H1 (cell line): ENCODE results near the gene PPFIBP2. TPM values are rescaled to one million over a fixed set of nuclear protein-coding genes. Genes with fewer than 3 reads are reported as not detected.

Source experiments
- CTCF ChIA-PET: fragments of 300-600 bp; sonication (Branson Sonifier 250); formaldehyde crosslinking; loops from one replicate; lab custom pipeline; 2021; ENCODE audit not compliant: partially characterized antibody; lab: Charles Lee
- POLR2A ChIA-PET: fragments of 300-600 bp; sonication (Branson Sonifier 250); formaldehyde crosslinking; loops from one replicate; lab custom pipeline; 2021; ENCODE audit warnings: inconsistent platforms; ENCODE audit not compliant: partially characterized antibody; lab: Charles Lee
- DNase-seq, 2 experiments: peaks; one replicate each; pipeline versions ENCODE4 v3.0.0 to v3.0.0-alpha.2; 2010 to 2022; ENCODE audit warnings: low spot score in 2 of 2, low read depth in 1 of 2, mixed read lengths in 1 of 2
- FAIRE-seq: peaks from 2 replicates; lab custom pipeline; 2011; peaks lifted over from hg19 to GRCh38; lab: Jason Lieb, UNC
- H2AFZ ChIP-seq: 2 replicates; pipeline ENCODE4 v1.8.1; 2012; ENCODE audit warnings: low read length, inconsistent platforms
- H2AK5ac ChIP-seq: 2 replicates; pipeline ENCODE4 v1.6.1; 2013; ENCODE audit warnings: low read depth, low read length
- H2BK120ac ChIP-seq: replicated peaks from 2 replicates; pipeline ENCODE3; 2013; ENCODE audit warnings: low read depth, low read length, inconsistent platforms
- H2BK12ac ChIP-seq: 2 replicates; pipeline ENCODE4 v1.6.1; 2013; ENCODE audit warnings: low read depth, low read length
- H2BK15ac ChIP-seq: 2 replicates; pipeline ENCODE4 v1.6.1; 2013; ENCODE audit warnings: low read length
- H2BK20ac ChIP-seq: 2 replicates; pipeline ENCODE4 v1.6.1; 2013; ENCODE audit warnings: low read length
- H2BK5ac ChIP-seq: 2 replicates; pipeline ENCODE4 v1.6.1; 2013; ENCODE audit warnings: low read depth, low read length
- H3K14ac ChIP-seq: 2 replicates; pipeline ENCODE4 v1.6.1; 2013; ENCODE audit warnings: inconsistent platforms; ENCODE audit not compliant: insufficient read length
- H3K18ac ChIP-seq: 2 replicates; pipeline ENCODE4 v1.6.1; 2013; ENCODE audit warnings: low read length; ENCODE audit errors: extremely low read depth
- H3K23ac ChIP-seq: 2 replicates; pipeline ENCODE4 v1.6.1; 2013; ENCODE audit warnings: inconsistent platforms; ENCODE audit not compliant: insufficient read length
- H3K23me2 ChIP-seq: 2 replicates; pipeline ENCODE4 v1.6.1; 2013; ENCODE audit warnings: low read depth, low read length
- H3K27ac ChIP-seq: 2 replicates; pipeline ENCODE4 v1.6.1; 2011; ENCODE audit warnings: low read depth, low read length, inconsistent platforms
- H3K27me3 ChIP-seq, 4 experiments: replicated peaks in 1 of 4; 1 replicate in 1 of 4; 2 replicates in 3 of 4; pipeline versions ENCODE4 v1.6.1 to v1.8.1; 2011 to 2013; ENCODE audit warnings: low read length in 3 of 4, mild to moderate bottlenecking in 3 of 4, inconsistent platforms in 2 of 4, mixed read lengths in 2 of 4, moderate library complexity in 1 of 4; ENCODE audit not compliant: control insufficient read depth in 3 of 4, insufficient read depth in 3 of 4; ENCODE audit errors: extremely low read depth in 1 of 4
- H3K36me3 ChIP-seq, 4 experiments: 2 replicates each; pipeline versions ENCODE4 v1.6.1 to v1.8.1; 2011 to 2013; ENCODE audit warnings: mild to moderate bottlenecking in 4 of 4, low read length in 3 of 4, moderate library complexity in 2 of 4, control low read depth in 1 of 4, inconsistent platforms in 1 of 4; ENCODE audit not compliant: insufficient read depth in 4 of 4, control insufficient read depth in 2 of 4
- H3K4ac ChIP-seq: replicated peaks from 2 replicates; pipeline ENCODE3; 2013; ENCODE audit warnings: low read length, low read depth, mixed read lengths, inconsistent platforms; ENCODE audit not compliant: insufficient read length
- H3K4me1 ChIP-seq, 4 experiments: replicated peaks in 1 of 4; 1 replicate in 1 of 4; 2 replicates in 3 of 4; pipeline versions ENCODE4 v1.6.1 to v1.8.1; 2011 to 2013; ENCODE audit warnings: low read length in 3 of 4, inconsistent platforms in 2 of 4, mixed read lengths in 1 of 4; ENCODE audit not compliant: insufficient read depth in 4 of 4, control insufficient read depth in 3 of 4
- H3K4me2 ChIP-seq, 2 experiments: 2 replicates each; pipeline versions ENCODE4 v1.6.1 to v1.8.1; 2011 to 2013; ENCODE audit warnings: low read depth in 2 of 2, low read length in 2 of 2, control low read depth in 1 of 2, inconsistent platforms in 1 of 2, mild to moderate bottlenecking in 1 of 2; ENCODE audit not compliant: insufficient read depth in 1 of 2
- H3K4me3 ChIP-seq, 4 experiments: fragments of 200-600, 300-600 bp in 1 of 4; sonication (generic), shearing (Covaris generic), sonication (Bioruptor Twin) in 1 of 4; 2 replicates each; pipeline versions ENCODE4 v1.5.1 to v1.8.1; 2011 to 2016; ENCODE audit warnings: low read length in 4 of 4, low read depth in 3 of 4, control low read depth in 2 of 4, inconsistent platforms in 2 of 4, mild to moderate bottlenecking in 2 of 4, mixed read lengths in 1 of 4, moderate library complexity in 1 of 4; ENCODE audit not compliant: insufficient read depth in 2 of 4; ENCODE audit errors: extremely low read depth in 1 of 4
- H3K56ac ChIP-seq: replicated peaks from 2 replicates; pipeline ENCODE3; 2013; ENCODE audit warnings: low read depth, mild to moderate bottlenecking, mixed read lengths, low read length, inconsistent platforms; ENCODE audit not compliant: insufficient read length
- H3K79me1 ChIP-seq: 2 replicates; pipeline ENCODE4 v1.6.1; 2013; ENCODE audit warnings: low read depth, low read length, control low read depth
- H3K79me2 ChIP-seq, 2 experiments: 2 replicates each; pipeline versions ENCODE4 v1.6.1 to v1.8.1; 2012 to 2013; ENCODE audit warnings: low read length in 2 of 2, mild to moderate bottlenecking in 2 of 2, inconsistent platforms in 1 of 2; ENCODE audit not compliant: insufficient read depth in 2 of 2, control insufficient read depth in 1 of 2
- H3K9ac ChIP-seq, 4 experiments: replicated peaks in 1 of 4; 1 replicate in 1 of 4; 2 replicates in 3 of 4; pipeline versions ENCODE4 v1.6.1 to v1.8.1; 2011 to 2013; ENCODE audit warnings: low read depth in 3 of 4, low read length in 3 of 4, control low read depth in 2 of 4, mild to moderate bottlenecking in 2 of 4, moderate library complexity in 2 of 4, inconsistent platforms in 1 of 4; ENCODE audit errors: extremely low read depth in 1 of 4
- H3K9me3 ChIP-seq, 2 experiments: 2 replicates each; pipeline versions ENCODE4 v1.6.1 to v1.8.1; 2012 to 2013; ENCODE audit warnings: mild to moderate bottlenecking in 2 of 2, moderate library complexity in 2 of 2, control low read depth in 1 of 2, inconsistent platforms in 1 of 2, low read depth in 1 of 2, low read length in 1 of 2, mixed read lengths in 1 of 2; ENCODE audit not compliant: insufficient read depth in 2 of 2
- H4K20me1 ChIP-seq, 2 experiments: replicated peaks in 1 of 2; 2 replicates each; pipeline versions ENCODE3 to v1.8.1; 2011 to 2013; ENCODE audit warnings: inconsistent platforms in 2 of 2, low read length in 2 of 2, mild to moderate bottlenecking in 1 of 2; ENCODE audit not compliant: insufficient read depth in 2 of 2, control insufficient read depth in 1 of 2
- H4K5ac ChIP-seq: 2 replicates; pipeline ENCODE4 v1.6.1; 2013; ENCODE audit warnings: low read length, low read depth, mixed read lengths, inconsistent platforms; ENCODE audit not compliant: insufficient read length
- H4K8ac ChIP-seq: 2 replicates; pipeline ENCODE4 v1.8.0; 2013; ENCODE audit warnings: mild to moderate bottlenecking, moderate library complexity, low read length, inconsistent platforms; ENCODE audit not compliant: insufficient read depth; ENCODE audit errors: extremely low read depth
- H4K91ac ChIP-seq: replicated peaks from 2 replicates; pipeline ENCODE3; 2013; ENCODE audit warnings: low read length, mixed read lengths, inconsistent platforms; ENCODE audit not compliant: insufficient read length
- CHD1 ChIP-seq: IDR thresholded peaks from 2 replicates; pipeline ENCODE4 v1.6.1; 2012; ENCODE audit warnings: low read depth, low read length, improper control_type of control experiment
- CHD2 ChIP-seq: IDR thresholded peaks from 2 replicates; pipeline ENCODE4 v1.6.1; 2012; ENCODE audit warnings: low read length, improper control_type of control experiment
- EGR1 ChIP-seq: IDR thresholded peaks from 2 replicates; pipeline ENCODE4 v1.6.1; 2011; ENCODE audit warnings: low read depth, low read length, borderline replicate concordance
- EP300 ChIP-seq, 2 experiments: IDR thresholded peaks; 1 replicate in 1 of 2; 2 replicates in 1 of 2; pipeline ENCODE4 v1.6.1; 2011 to 2012; ENCODE audit warnings: low read depth in 2 of 2, low read length in 2 of 2, mild to moderate bottlenecking in 2 of 2, borderline replicate concordance in 1 of 2, inconsistent platforms in 1 of 2, moderate library complexity in 1 of 2
- GABPA ChIP-seq: IDR thresholded peaks from 2 replicates; pipeline ENCODE4 v1.6.1; 2011; ENCODE audit warnings: mild to moderate bottlenecking, low read length, moderate library complexity, borderline replicate concordance; ENCODE audit not compliant: insufficient read depth
- JUN ChIP-seq: IDR thresholded peaks from 2 replicates; pipeline ENCODE4 v1.6.1; 2011; ENCODE audit warnings: low read depth, mild to moderate bottlenecking, improper control_type of control experiment, low read length
- NRF1 ChIP-seq: IDR thresholded peaks from 2 replicates; pipeline ENCODE4 v1.6.1; 2011; ENCODE audit warnings: mild to moderate bottlenecking, low read depth, low read length, improper control_type of control experiment
- POLR2A ChIP-seq, 2 experiments: IDR thresholded peaks; 1 replicate in 1 of 2; 2 replicates in 1 of 2; pipeline ENCODE4 v1.6.1; 2011; ENCODE audit warnings: low read depth in 2 of 2, low read length in 2 of 2, mild to moderate bottlenecking in 2 of 2; ENCODE audit errors: control extremely low read depth in 1 of 2
- POLR2AphosphoS5 ChIP-seq: IDR thresholded peaks from 2 replicates; pipeline ENCODE4 v1.6.1; 2011; ENCODE audit warnings: low read depth, low read length
- RXRA ChIP-seq: IDR thresholded peaks from 2 replicates; pipeline ENCODE4 v1.6.1; 2011; ENCODE audit warnings: low read depth, mild to moderate bottlenecking, low read length, moderate library complexity; ENCODE audit not compliant: insufficient read depth
- SIX5 ChIP-seq: IDR thresholded peaks from 2 replicates; pipeline ENCODE4 v1.6.1; 2011; ENCODE audit warnings: mild to moderate bottlenecking, low read depth, low read length
- SP2 ChIP-seq: IDR thresholded peaks from 2 replicates; pipeline ENCODE4 v1.6.1; 2012; ENCODE audit warnings: mild to moderate bottlenecking, low read length, inconsistent platforms
- SP4 ChIP-seq: IDR thresholded peaks from 2 replicates; pipeline ENCODE4 v1.6.1; 2012; ENCODE audit warnings: low read length, inconsistent platforms
- SUZ12 ChIP-seq: fragments of 200-600 bp; sonication (generic); IDR thresholded peaks from 2 replicates; pipeline ENCODE4 v1.6.1; 2012; ENCODE audit warnings: mild to moderate bottlenecking, inconsistent platforms, low read length, moderate library complexity, mixed read lengths
- TAF7 ChIP-seq: optimal IDR thresholded peaks from 2 replicates; pipeline ENCODE3; 2011; ENCODE audit warnings: low read depth, mild to moderate bottlenecking, inconsistent platforms, low read length, moderate library complexity, borderline replicate concordance
- TCF12 ChIP-seq: IDR thresholded peaks from 2 replicates; pipeline ENCODE4 v1.6.1; 2011; ENCODE audit warnings: low read depth, mild to moderate bottlenecking, low read length
- WGBS, 2 experiments: shearing (Covaris generic) in 1 of 2; methylation state at CpG; one replicate each; pipeline versions ENCODE4 v1.1.6 to v1.1.7; 2013 to 2015; ENCODE audit warnings: low lambda C conversion rate in 2 of 2, mixed read lengths in 2 of 2, inconsistent platforms in 1 of 2, low coverage in 1 of 2, missing lambda C conversion rate in 1 of 2; ENCODE audit not compliant: insufficient replicate concordance in 2 of 2, insufficient coverage in 1 of 2, insufficient read length in 1 of 2; ENCODE audit errors: extremely low coverage in 1 of 2, missing lambda C conversion rate in 1 of 2; 5-methylcytosine and 5-hydroxymethylcytosine counted together
- polyA plus RNA-seq, 7 experiments: library from polyadenylated mRNA; depleted of rRNA in 3 of 7; stranded (reverse) in 5 of 7; unstranded in 2 of 7; fragments of >200 nt in 5 of 7; fragments of 200-250 nt in 2 of 7; gene quantifications; 1 replicate in 5 of 7; 2 replicates in 1 of 7; 4 replicates in 1 of 7; pipeline versions ENCODE4 v1.2.1 to v1.2.3, GENCODE V29; 2011 to 2013; ENCODE audit warnings: missing spikeins in 2 of 7, mixed read lengths in 2 of 7
- total RNA-seq: library from RNA; stranded (reverse); fragmentation: NEBNext Ultra II Directional; extraction: Animal tissue kit (Norgen Biotek cat#: 25700); gene quantifications from 2 replicates; pipeline ENCODE4 v1.2.1, GENCODE V29; 2021

The PPFIBP2 gene
- total and polyA plus RNA-seq, 2 of the 8 experiments (the other 6 are each of a cell fraction or from before 2014, with no cell fraction given): 5.5 to 9.8 TPM

DNA sequence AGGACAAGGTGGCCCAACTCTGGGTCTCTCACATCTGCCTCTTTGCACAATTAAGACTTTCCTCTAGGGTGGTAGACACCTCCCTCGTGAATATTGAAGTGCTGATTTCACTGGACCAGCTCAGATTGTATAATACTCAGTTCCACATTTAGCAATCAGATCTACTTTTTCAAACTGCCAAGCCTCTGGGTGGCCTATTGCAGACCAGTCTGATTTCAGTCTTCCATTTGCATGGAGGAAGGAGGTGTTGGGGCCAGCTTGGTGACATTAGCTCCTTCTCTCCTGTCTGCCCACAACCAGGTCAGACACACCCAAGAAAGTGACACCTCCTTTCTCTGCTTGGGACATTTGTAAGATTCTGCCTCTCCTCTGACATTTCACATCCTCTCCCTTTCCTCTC, 78.2 kb downstream of the PPFIBP2 start:
- no peak overlapping the region for H2BK12ac ChIP-seq
- POLR2A ChIA-PET: interaction anchor here (1.6 kb wide), 1 partner anchor 14 kb away, joined by 4 read pairs; no protein-coding TSS in a partner anchor
- H2BK5ac ChIP-seq: no peak overlapping the region
- no peak overlapping the region for H2BK15ac ChIP-seq
- WGBS, 2 experiments: 92% methylated on average over 1 of the region's 1 CpG; no CpG with 5 or more reads in 1 of the 2 experiments
- no peak overlapping the region for H3K4ac ChIP-seq
- no peak overlapping the region for H3K4me3 ChIP-seq
- H4K5ac ChIP-seq: no peak overlapping the region
- H3K4me2 ChIP-seq: no peak overlapping the region
- no peaks in the 10 kb centered on the region for H3K79me2 ChIP-seq
- H3K9ac ChIP-seq: no peak overlapping the region
- no peaks in the 10 kb centered on the region for H3K36me3 ChIP-seq
- H3K27ac ChIP-seq: no peak overlapping the region
- no peaks in the 10 kb centered on the region for H3K27me3 ChIP-seq
- H4K8ac ChIP-seq: no peak overlapping the region
- no peak overlapping the region for H2BK120ac ChIP-seq
- H2AK5ac ChIP-seq: no peak overlapping the region
- H3K23me2 ChIP-seq: no peaks in the 10 kb centered on the region
- no peaks in the 10 kb centered on the region for H3K79me1 ChIP-seq
- H4K91ac ChIP-seq: no peak overlapping the region
- H3K18ac ChIP-seq: no peak overlapping the region
- H4K20me1 ChIP-seq: no peaks in the 10 kb centered on the region
- H3K14ac ChIP-seq: no peak overlapping the region
- H3K56ac ChIP-seq: no peak overlapping the region
- FAIRE-seq: no peak
- H3K4me1 ChIP-seq: peaks cover 0 to 9% (median 6%) of the 10 kb centered on the region in 4 experiments; a peak in 4 of 7 replicates
- DNase-seq: no peak
- CTCF ChIA-PET: interaction anchor here (0.7 to 4.0 kb wide), 8 partner anchors 12 to 576 kb away, joined by 3 to 13 read pairs (median 4); no protein-coding TSS in a partner anchor
- no peak overlapping the region for H2AFZ ChIP-seq
- H3K9me3 ChIP-seq: no peaks in the 10 kb centered on the region
- no peak overlapping the region for H3K23ac ChIP-seq
- H2BK20ac ChIP-seq: no peak overlapping the region
- TF ChIP-seq TCF12: no peak
- TF ChIP-seq CHD2: no peak
- TF ChIP-seq GABPA: no peak
- TF ChIP-seq CHD1: no peak
- no peak for TF ChIP-seq EGR1
- TF ChIP-seq TAF7: no peak
- no peak for TF ChIP-seq SP4
- TF ChIP-seq NRF1: no peak
- TF ChIP-seq POLR2AphosphoS5: no peak
- TF ChIP-seq SUZ12: no peak
- TF ChIP-seq POLR2A (IDR thresholded peaks at IDR 0.05; ENCODE audit: control extremely low read depth in 1 of 2, low read depth in 2 of 2, low read length in 2 of 2): no peak
- TF ChIP-seq JUN: no peak
- no peak for TF ChIP-seq SP2
- no peak for TF ChIP-seq EP300 (IDR thresholded peaks at IDR 0.05; ENCODE audit: borderline replicate concordance in 1 of 2, low read depth in 2 of 2, low read length in 2 of 2)
- no peak for TF ChIP-seq RXRA
- TF ChIP-seq SIX5: no peak
